IMR-90 (cell line): ENCODE measurements around the gene RASSF6. TPM values are rescaled to one million over a fixed set of nuclear protein-coding genes. Genes with fewer than 3 reads are reported as not detected.
A peak's percentile ranks its signal among the peaks of the same experiment; 100 is the strongest.

Experiments
- ATAC-seq: fragments of 200-7000 bp; cut with Tn5 transposase; 2 replicates; pipeline ENCODE4 v1.9.1; 2020; ENCODE audit warnings: low read depth, mild to moderate bottlenecking, moderate library complexity
- BruUV-seq: library from RNA; stranded (reverse); fragments of 400-500 nt; replicated peaks from 2 replicates; lab custom pipeline; 2021; lab: Mats Ljungman, UMichigan
- CTCF ChIA-PET: fragments of 300-600 bp; formaldehyde crosslinking; extraction: SDS; loops from one replicate; lab custom pipeline; 2021; ENCODE audit warnings: antibody characterized with exemption; lab: Yijun Ruan, JAX
- POLR2A ChIA-PET: fragments of 300-600 bp; sonication (Branson Sonifier 250); formaldehyde crosslinking; loops from one replicate; lab custom pipeline; 2022; ENCODE audit warnings: antibody characterized with exemption; ENCODE audit not compliant: unreplicated experiment; lab: Charles Lee
- DNase-seq: peaks from one replicate; pipeline ENCODE4 v3.0.0; 2013
- H2AFZ ChIP-seq: replicated peaks from 2 replicates; pipeline ENCODE3; 2013; ENCODE audit warnings: low read length, mild to moderate bottlenecking; ENCODE audit not compliant: poor library complexity
- H2AK5ac ChIP-seq: 2 replicates; pipeline ENCODE4 v1.6.1; 2013; ENCODE audit warnings: low read depth, low read length, inconsistent platforms
- H2AK9ac ChIP-seq: replicated peaks from 2 replicates; pipeline ENCODE3; 2013; ENCODE audit warnings: mild to moderate bottlenecking, low read depth, low read length, moderate library complexity; ENCODE audit not compliant: poor library complexity
- H2BK120ac ChIP-seq: 2 replicates; pipeline ENCODE4 v1.6.1; 2013; ENCODE audit warnings: low read depth, low read length, inconsistent platforms
- H2BK15ac ChIP-seq: 3 replicates; pipeline ENCODE4 v1.6.1; 2013; ENCODE audit warnings: low read depth, low read length, inconsistent platforms
- H2BK20ac ChIP-seq: 2 replicates; pipeline ENCODE4 v1.6.1; 2013; ENCODE audit warnings: low read depth, mild to moderate bottlenecking, inconsistent platforms, low read length, moderate library complexity
- H2BK5ac ChIP-seq: 2 replicates; pipeline ENCODE4 v1.6.1; 2013; ENCODE audit warnings: mild to moderate bottlenecking, low read depth, low read length, inconsistent platforms; ENCODE audit not compliant: poor library complexity, severe bottlenecking
- H3K14ac ChIP-seq: replicated peaks from 2 replicates; pipeline ENCODE4 v1.6.1; 2013; ENCODE audit warnings: low read depth, low read length, inconsistent platforms
- H3K18ac ChIP-seq: 2 replicates; pipeline ENCODE4 v1.6.1; 2013; ENCODE audit warnings: low read depth, low read length, control low read depth
- H3K23ac ChIP-seq: 2 replicates; pipeline ENCODE4 v1.6.1; 2013; ENCODE audit warnings: low read depth, low read length, inconsistent platforms
- H3K27ac ChIP-seq: 2 replicates; pipeline ENCODE4 v1.5.1; 2013; ENCODE audit warnings: mild to moderate bottlenecking, control low read depth, low read length; ENCODE audit not compliant: insufficient read depth
- H3K27me3 ChIP-seq: 2 replicates; pipeline ENCODE4 v1.6.1; 2013; ENCODE audit warnings: low read length; ENCODE audit not compliant: control insufficient read depth, insufficient read depth
- H3K36me3 ChIP-seq: 2 replicates; pipeline ENCODE4 v1.6.1; 2013; ENCODE audit warnings: low read length, mixed read lengths; ENCODE audit not compliant: control insufficient read depth, insufficient read depth
- H3K4ac ChIP-seq: 2 replicates; pipeline ENCODE4 v1.6.1; 2013; ENCODE audit warnings: low read depth, low read length, inconsistent platforms
- H3K4me1 ChIP-seq: 2 replicates; pipeline ENCODE4 v1.6.1; 2013; ENCODE audit warnings: low read length, mixed read lengths; ENCODE audit not compliant: control insufficient read depth, insufficient read depth
- H3K4me2 ChIP-seq: 2 replicates; pipeline ENCODE4 v1.6.1; 2013; ENCODE audit warnings: low read depth, mild to moderate bottlenecking, control low read depth, low read length, moderate library complexity
- H3K4me3 ChIP-seq: 2 replicates; pipeline ENCODE4 v1.5.1; 2013; ENCODE audit warnings: low read depth, mild to moderate bottlenecking, control low read depth, low read length, moderate library complexity; ENCODE audit not compliant: insufficient read depth
- H3K56ac ChIP-seq: 2 replicates; pipeline ENCODE4 v1.6.1; 2013; ENCODE audit warnings: low read length, inconsistent platforms; ENCODE audit not compliant: insufficient read depth; ENCODE audit errors: extremely low read depth
- H3K79me1 ChIP-seq, 2 experiments: 2 replicates each; pipeline ENCODE4 v1.6.1; 2013; ENCODE audit warnings: low read length in 2 of 2, inconsistent platforms in 1 of 2, low read depth in 1 of 2
- H3K9ac ChIP-seq: 2 replicates; pipeline ENCODE4 v1.6.1; 2013; ENCODE audit warnings: low read depth, low read length, control low read depth
- H3K9me1 ChIP-seq: 2 replicates; pipeline ENCODE4 v1.6.1; 2013; ENCODE audit warnings: low read length, inconsistent platforms; ENCODE audit not compliant: insufficient read depth
- H3K9me3 ChIP-seq: 2 replicates; pipeline ENCODE4 v1.6.1; 2013; ENCODE audit warnings: low read length; ENCODE audit not compliant: control insufficient read depth, insufficient read depth
- H4K20me1 ChIP-seq: 2 replicates; pipeline ENCODE4 v1.6.1; 2013; ENCODE audit warnings: low read length, inconsistent platforms; ENCODE audit not compliant: insufficient read depth
- H4K5ac ChIP-seq: 2 replicates; pipeline ENCODE4 v1.6.1; 2013; ENCODE audit warnings: mild to moderate bottlenecking, low read depth, low read length, control low read depth
- H4K8ac ChIP-seq, 2 experiments: 2 replicates each; pipeline ENCODE4 v1.6.1; 2013; ENCODE audit warnings: low read depth in 2 of 2, low read length in 2 of 2, control low read depth in 1 of 2, inconsistent platforms in 1 of 2
- H4K91ac ChIP-seq: 2 replicates; pipeline ENCODE4 v1.6.1; 2013; ENCODE audit warnings: low read depth, low read length, inconsistent platforms; ENCODE audit not compliant: insufficient read depth
- CEBPB ChIP-seq: IDR thresholded peaks from 2 replicates; pipeline ENCODE4 v1.6.1; 2012; ENCODE audit warnings: low read depth, low read length, improper control_type of control experiment
- CHD1 ChIP-seq: IDR thresholded peaks from 2 replicates; pipeline ENCODE4 v1.6.1; 2012; ENCODE audit warnings: low read depth, low read length, improper control_type of control experiment
- FOS ChIP-seq: fragments of 150-350 bp; IDR thresholded peaks from 2 replicates; pipeline ENCODE4 v1.6.1; 2016; ENCODE audit warnings: low read depth, low read length
- NFE2L2 ChIP-seq: fragments of 150-350 bp; IDR thresholded peaks from 2 replicates; pipeline ENCODE4 v1.6.1; 2016; ENCODE audit warnings: low read depth, mild to moderate bottlenecking, low read length
- RAD21 ChIP-seq: IDR thresholded peaks from 2 replicates; pipeline ENCODE4 v1.6.1; 2012; ENCODE audit warnings: low read length, improper control_type of control experiment
- SMC3 ChIP-seq: fragments of 150-350 bp; IDR thresholded peaks from 2 replicates; pipeline ENCODE4 v1.6.1; 2016; ENCODE audit warnings: low read depth, mild to moderate bottlenecking, antibody characterized with exemption, low read length, moderate library complexity
- USF2 ChIP-seq: fragments of 150-350 bp; IDR thresholded peaks from 2 replicates; pipeline ENCODE4 v1.6.1; 2017; ENCODE audit warnings: mild to moderate bottlenecking, antibody characterized with exemption, low read length, low read depth
- WGBS, 2 experiments: methylation state at CpG; one replicate each; pipeline versions ENCODE4 v1.1.5 to v1.1.7; 2013; ENCODE audit warnings: missing lambda C conversion rate in 2 of 2; ENCODE audit not compliant: insufficient read length in 1 of 2; ENCODE audit errors: extremely low coverage in 2 of 2; 5-methylcytosine and 5-hydroxymethylcytosine counted together
- dilution Hi-C: fragments of 300-500 bp; cut with HindIII; formaldehyde crosslinking; loops from one replicate; pipeline ENCODE4 v1.14.3; 2018; ENCODE audit warnings: low sequenced_read_pairs; ENCODE audit not compliant: unreplicated experiment
- in situ Hi-C: fragments of 300-500 bp; cut with MboI; formaldehyde crosslinking; loops from 3 replicates; pipeline ENCODE4 v1.14.3; 2019; ENCODE audit warnings: low sequenced_read_pairs, inconsistent platforms, mixed read lengths
- intact Hi-C: fragments of 100-400 bp; cut with micrococcal nuclease; formaldehyde crosslinking; loops from 2 replicates; pipeline ENCODE4 v1.10.0; 2022
- polyA plus RNA-seq, 3 experiments: library from polyadenylated mRNA; depleted of rRNA; stranded (reverse); fragments of >200 nt; gene quantifications; 2 replicates each; pipeline ENCODE4 v1.2.3, GENCODE V29; 2012; ENCODE audit warnings: low replicate concordance in 1 of 3
- total RNA-seq: library from RNA; depleted of rRNA; stranded (reverse); fragments of >200 nt; gene quantifications from 2 replicates; pipeline ENCODE4 v1.2.3, GENCODE V29; 2012

RASSF6 gene
- total and polyA plus RNA-seq, 2 of the 4 experiments (the other 2 are of a cell fraction) = not detected

GRCh38 chr4:73589261-73589847, 30.9 kb downstream of the RASSF6 start:
- H4K91ac ChIP-seq = no peak overlapping the region
- POLR2A ChIA-PET = no interaction called here

More at GRCh38 chr4:73589261-73589847, 30.9 kb downstream of the RASSF6 start:
- no peaks in the 10 kb centered on the region for H3K36me3 ChIP-seq
- no TSS peak for BruUV-seq
- no peak overlapping the region for H2AK5ac ChIP-seq
- peaks cover 2% of the 10 kb centered on the region; the same call in 1 of the 2 replicates for H3K4me1 ChIP-seq
- no peak overlapping the region for H2BK120ac ChIP-seq
- H3K4ac ChIP-seq = no peak overlapping the region
- intact Hi-C loops (no loop called here), in situ Hi-C loops (loop anchor here (5.0 kb wide), 1 partner anchor 68 kb away; no protein-coding TSS in a partner anchor), dilution Hi-C loops (no loop called here)
- no peak overlapping the region for H2BK5ac ChIP-seq
- TF ChIP-seq FOS (no peak), SMC3 (no peak), RAD21 (no peak), CHD1 (no peak), CEBPB (peak; percentile 88), NFE2L2 (no peak), USF2 (peak; percentile 12; the same call in 1 of the 2 replicates)
- H3K4me2 ChIP-seq = peak overlapping the region; percentile 81
- no peak overlapping the region for H4K8ac ChIP-seq
- WGBS, 2 experiments = no CpG with 5 or more reads among the region's 4 CpGs
- H3K27ac ChIP-seq = peak overlapping the region; percentile 32; the same call in 1 of the 2 replicates
- no peak overlapping the region for H2AK9ac ChIP-seq
- ATAC-seq (peak; percentile 89), DNase-seq (peak; percentile 85)
- no peak overlapping the region for H2BK15ac ChIP-seq
- no peak overlapping the region for H4K5ac ChIP-seq
- no peaks in the 10 kb centered on the region for H3K27me3 ChIP-seq
- no peaks in the 10 kb centered on the region for H3K79me1 ChIP-seq
- no peak overlapping the region for H2BK20ac ChIP-seq
- H3K14ac ChIP-seq = no peak overlapping the region
- no peak overlapping the region for H3K18ac ChIP-seq
- H3K9ac ChIP-seq = no peak overlapping the region
- CTCF ChIA-PET = interaction anchor here (0.8 to 2.3 kb wide), 2 partner anchors 15 to 65 kb away, joined by 3 to 9 read pairs; no protein-coding TSS in a partner anchor
- no peaks in the 10 kb centered on the region for H3K9me3 ChIP-seq
- no peaks in the 10 kb centered on the region for H3K9me1 ChIP-seq
- H3K56ac ChIP-seq = no peak overlapping the region
- no peak overlapping the region for H2AFZ ChIP-seq
- H3K4me3 ChIP-seq = no peak overlapping the region
- no peaks in the 10 kb centered on the region for H4K20me1 ChIP-seq
- no peak overlapping the region for H3K23ac ChIP-seq
